WTC11 (cell line): ENCODE data around the gene TMEM204. TPM values are rescaled to one million over a fixed set of nuclear protein-coding genes. Genes with fewer than 3 reads are reported as not detected.

Source experiments
- ATAC-seq: fragments of 200-7000 bp; cut with Tn5 transposase; 2 replicates; pipeline ENCODE4 v1.10.0; 2021; ENCODE audit warnings: mild to moderate bottlenecking, moderate library complexity
- CTCF ChIA-PET: fragments of 300-600 bp; sonication (Branson Sonifier 250); formaldehyde crosslinking; loops from one replicate; lab custom pipeline; 2021; ENCODE audit warnings: antibody characterized with exemption; lab: Charles Lee
- POLR2A ChIA-PET: fragments of 350-600 bp; sonication (Branson Sonifier 250); formaldehyde crosslinking; loops from one replicate; lab custom pipeline; 2021; ENCODE audit warnings: antibody characterized with exemption; lab: Charles Lee
- DNase-seq: peaks from one replicate; pipeline ENCODE4 v3.0.0; 2021; ENCODE audit warnings: low spot score
- H3K27ac Mint-ChIP-seq: 2 replicates; pipeline ENCODE4 v1.8.0; 2021; ENCODE audit warnings: mixed read lengths
- H3K27me3 Mint-ChIP-seq: 2 replicates; pipeline ENCODE4 v1.8.0; 2021; ENCODE audit warnings: low read depth, mild to moderate bottlenecking, moderate library complexity, mixed read lengths
- H3K36me3 Mint-ChIP-seq: 2 replicates; pipeline ENCODE4 v1.8.0; 2021; ENCODE audit warnings: mixed read lengths
- H3K4me1 Mint-ChIP-seq: 2 replicates; pipeline ENCODE4 v1.8.0; 2022; ENCODE audit warnings: mixed read lengths
- H3K4me3 Mint-ChIP-seq: 2 replicates; pipeline ENCODE4 v1.8.0; 2021; ENCODE audit warnings: mild to moderate bottlenecking, moderate library complexity, mixed read lengths
- H3K9me3 Mint-ChIP-seq: 2 replicates; pipeline ENCODE4 v1.8.0; 2021; ENCODE audit warnings: mixed read lengths
- ATF1 ChIP-seq: sonication (generic); formaldehyde crosslinking; IDR thresholded peaks from 2 replicates; pipeline ENCODE4 v1.8.1; 2023; ENCODE audit warnings: mild to moderate bottlenecking, moderate library complexity, missing genetic modification reagents
- CBFB ChIP-seq: sonication (generic); formaldehyde crosslinking; IDR thresholded peaks from 2 replicates; pipeline ENCODE4 v1.8.1; 2022; ENCODE audit warnings: mild to moderate bottlenecking, low read depth, missing genetic modification reagents
- FOXP1 ChIP-seq: sonication (generic); formaldehyde crosslinking; IDR thresholded peaks from 2 replicates; pipeline ENCODE4 v1.8.0; 2022; ENCODE audit warnings: missing genetic modification reagents, mild to moderate bottlenecking, moderate library complexity, borderline replicate concordance
- MXD4 ChIP-seq: fragments of 250-450 bp; sonication (Bioruptor Pico); IDR thresholded peaks from 2 replicates; pipeline ENCODE4 v1.8.0; 2021; ENCODE audit warnings: mild to moderate bottlenecking, moderate library complexity, borderline replicate concordance
- TCF7 ChIP-seq: sonication (generic); formaldehyde crosslinking; IDR thresholded peaks from 2 replicates; pipeline ENCODE4 v1.8.0; 2022; ENCODE audit warnings: mild to moderate bottlenecking, low read depth, missing genetic modification reagents, moderate library complexity
- TEAD4 ChIP-seq: sonication (generic); formaldehyde crosslinking; IDR thresholded peaks from 2 replicates; pipeline ENCODE4 v1.8.0; 2022; ENCODE audit warnings: mild to moderate bottlenecking, missing genetic modification reagents
- ZNF317 ChIP-seq: sonication (generic); formaldehyde crosslinking; IDR thresholded peaks from 2 replicates; pipeline ENCODE4 v1.8.1; 2023; ENCODE audit warnings: low read depth, mild to moderate bottlenecking, moderate library complexity, missing genetic modification reagents, borderline replicate concordance
- ZNF671 ChIP-seq: fragments of 250-450 bp; sonication (Bioruptor Pico); IDR thresholded peaks from 2 replicates; pipeline ENCODE4 v1.8.0; 2021; ENCODE audit warnings: mild to moderate bottlenecking
- total RNA-seq: library from RNA; stranded (reverse); gene quantifications from 3 replicates; pipeline ENCODE4 v1.2.3, GENCODE V29; 2021
- TF ChIP-seq, protein P1 (sequence below): sonication (generic); formaldehyde crosslinking; IDR thresholded peaks from 2 replicates; pipeline ENCODE4 v1.8.0; 2023; ENCODE audit warnings: mild to moderate bottlenecking, missing genetic modification reagents
- TF ChIP-seq, protein P2 (sequence below): fragments of 250-450 bp; sonication (Bioruptor Pico); IDR thresholded peaks from 2 replicates; pipeline ENCODE4 v1.9.0; 2021; ENCODE audit warnings: mild to moderate bottlenecking
- TF ChIP-seq, protein P3 (sequence below): fragments of 250-450 bp; sonication (Bioruptor Pico); IDR thresholded peaks from 2 replicates; pipeline ENCODE4 v1.9.0; 2021; ENCODE audit warnings: moderate library complexity, mild to moderate bottlenecking, inconsistent platforms, borderline replicate concordance
- TF ChIP-seq, protein P4 (sequence below): fragments of 250-450 bp; sonication (Bioruptor Pico); conservative IDR thresholded peaks from 2 replicates; pipeline ENCODE4 v1.9.0; 2021; ENCODE audit warnings: mild to moderate bottlenecking
- TF ChIP-seq, protein P5 (sequence below): sonication (generic); formaldehyde crosslinking; IDR thresholded peaks from 2 replicates; pipeline ENCODE4 v1.8.1; 2023; ENCODE audit warnings: mild to moderate bottlenecking, missing genetic modification reagents, moderate library complexity
- TF ChIP-seq, protein P6 (sequence below): sonication (generic); formaldehyde crosslinking; IDR thresholded peaks from 2 replicates; pipeline ENCODE4 v1.8.1; 2022; ENCODE audit warnings: missing genetic modification reagents, borderline replicate concordance
- TF ChIP-seq, protein P7 (sequence below): sonication (generic); formaldehyde crosslinking; IDR thresholded peaks from 2 replicates; pipeline ENCODE4 v1.8.0; 2023; ENCODE audit warnings: missing genetic modification reagents, mild to moderate bottlenecking, borderline replicate concordance
- TF ChIP-seq, protein P8 (sequence below): fragments of 250-450 bp; sonication (Bioruptor Pico); IDR thresholded peaks from 2 replicates; pipeline ENCODE4 v1.9.0; 2021; ENCODE audit warnings: mild to moderate bottlenecking, borderline replicate concordance

The TMEM204 gene
- total RNA-seq, 1 experiment from 2014 or later: 0.35 TPM

DNA sequence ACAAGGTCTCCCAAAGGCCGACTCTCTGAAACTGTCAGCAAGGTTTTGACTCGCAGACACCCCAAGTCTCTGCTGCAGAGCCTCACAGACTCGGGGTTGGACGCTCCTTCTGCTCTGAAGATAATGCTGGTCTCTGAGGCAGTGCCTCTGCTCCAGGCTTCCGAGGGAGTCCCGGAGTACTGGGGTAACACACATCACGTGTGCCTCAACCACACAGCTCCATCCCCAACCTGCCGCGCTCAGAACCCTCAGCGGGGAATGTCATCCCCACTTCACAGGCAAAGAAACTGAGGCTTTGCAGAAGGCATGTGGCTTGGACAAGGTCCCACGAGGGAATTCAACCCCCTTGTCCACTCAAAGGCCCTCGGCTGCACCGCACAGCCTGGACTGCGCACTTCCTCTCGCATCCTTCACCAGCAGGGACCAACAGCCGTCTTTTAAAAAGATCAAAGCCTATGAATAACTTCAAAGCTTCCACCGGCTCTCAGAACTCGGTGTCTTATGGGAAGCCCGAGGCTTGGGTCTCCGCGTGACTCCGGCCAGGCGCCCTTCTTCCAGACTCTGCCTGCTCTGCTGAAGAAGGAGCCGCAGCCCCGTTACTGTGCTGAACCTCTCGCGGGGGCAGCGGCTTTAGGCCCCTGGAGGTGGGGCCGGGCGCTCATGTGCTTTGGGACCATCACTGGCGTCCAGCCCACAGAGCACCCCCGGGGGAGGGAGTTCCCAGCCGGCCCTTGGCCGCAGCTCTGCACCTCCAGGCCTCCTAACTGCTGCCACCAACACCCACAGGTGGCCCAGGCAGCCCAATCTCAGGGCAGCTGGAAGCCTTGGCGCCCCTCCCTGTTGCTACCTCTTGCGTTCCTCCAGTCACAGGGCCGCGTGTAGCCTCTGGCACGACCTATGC is 2.2 kb downstream of the TMEM204 start (continued):
- TF ChIP-seq, protein P1, sequence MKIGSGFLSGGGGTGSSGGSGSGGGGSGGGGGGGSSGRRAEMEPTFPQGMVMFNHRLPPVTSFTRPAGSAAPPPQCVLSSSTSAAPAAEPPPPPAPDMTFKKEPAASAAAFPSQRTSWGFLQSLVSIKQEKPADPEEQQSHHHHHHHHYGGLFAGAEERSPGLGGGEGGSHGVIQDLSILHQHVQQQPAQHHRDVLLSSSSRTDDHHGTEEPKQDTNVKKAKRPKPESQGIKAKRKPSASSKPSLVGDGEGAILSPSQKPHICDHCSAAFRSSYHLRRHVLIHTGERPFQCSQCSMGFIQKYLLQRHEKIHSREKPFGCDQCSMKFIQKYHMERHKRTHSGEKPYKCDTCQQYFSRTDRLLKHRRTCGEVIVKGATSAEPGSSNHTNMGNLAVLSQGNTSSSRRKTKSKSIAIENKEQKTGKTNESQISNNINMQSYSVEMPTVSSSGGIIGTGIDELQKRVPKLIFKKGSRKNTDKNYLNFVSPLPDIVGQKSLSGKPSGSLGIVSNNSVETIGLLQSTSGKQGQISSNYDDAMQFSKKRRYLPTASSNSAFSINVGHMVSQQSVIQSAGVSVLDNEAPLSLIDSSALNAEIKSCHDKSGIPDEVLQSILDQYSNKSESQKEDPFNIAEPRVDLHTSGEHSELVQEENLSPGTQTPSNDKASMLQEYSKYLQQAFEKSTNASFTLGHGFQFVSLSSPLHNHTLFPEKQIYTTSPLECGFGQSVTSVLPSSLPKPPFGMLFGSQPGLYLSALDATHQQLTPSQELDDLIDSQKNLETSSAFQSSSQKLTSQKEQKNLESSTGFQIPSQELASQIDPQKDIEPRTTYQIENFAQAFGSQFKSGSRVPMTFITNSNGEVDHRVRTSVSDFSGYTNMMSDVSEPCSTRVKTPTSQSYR (CRISPR knock-in tag): no peak
- TF ChIP-seq, protein P2, sequence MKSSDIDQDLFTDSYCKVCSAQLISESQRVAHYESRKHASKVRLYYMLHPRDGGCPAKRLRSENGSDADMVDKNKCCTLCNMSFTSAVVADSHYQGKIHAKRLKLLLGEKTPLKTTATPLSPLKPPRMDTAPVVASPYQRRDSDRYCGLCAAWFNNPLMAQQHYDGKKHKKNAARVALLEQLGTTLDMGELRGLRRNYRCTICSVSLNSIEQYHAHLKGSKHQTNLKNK: no peak
- TF ChIP-seq ATF1 (CRISPR knock-in tag): no peak

DNA sequence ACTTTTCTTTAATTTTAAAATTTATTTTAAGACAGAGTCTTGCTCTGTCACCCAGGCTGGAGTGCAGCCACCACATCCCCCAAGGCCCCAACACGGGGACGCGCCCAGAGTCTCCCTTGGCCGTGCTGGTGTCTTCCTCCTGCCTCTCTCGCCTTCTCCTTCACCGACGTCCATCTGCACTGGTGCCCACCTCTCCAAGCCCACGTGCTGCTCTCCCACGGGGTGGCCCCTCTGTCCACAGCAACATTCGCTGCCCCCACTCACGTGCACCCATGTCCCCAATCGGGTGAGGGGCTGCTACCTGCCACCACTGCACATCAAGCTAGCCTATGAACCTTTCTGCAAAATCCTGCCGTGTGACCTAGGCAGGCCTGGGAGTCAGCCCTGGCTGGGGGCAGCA is 3.1 kb downstream of the TMEM204 start:
- Mint-ChIP-seq H3K36me3 (no peaks in the 10 kb centered on the region), H3K4me3 (no peak overlapping the region), H3K27me3 (no peaks in the 10 kb centered on the region), H3K27ac (peak overlapping the region; percentile 84; the same call in 1 of the 2 replicates), H3K9me3 (no peaks in the 10 kb centered on the region), H3K4me1 (no peaks in the 10 kb centered on the region)
- DNase-seq (no peak), ATAC-seq (no peak)
- ChIA-PET POLR2A (no interaction called here), CTCF (no interaction called here)
- TF ChIP-seq, protein P3, sequence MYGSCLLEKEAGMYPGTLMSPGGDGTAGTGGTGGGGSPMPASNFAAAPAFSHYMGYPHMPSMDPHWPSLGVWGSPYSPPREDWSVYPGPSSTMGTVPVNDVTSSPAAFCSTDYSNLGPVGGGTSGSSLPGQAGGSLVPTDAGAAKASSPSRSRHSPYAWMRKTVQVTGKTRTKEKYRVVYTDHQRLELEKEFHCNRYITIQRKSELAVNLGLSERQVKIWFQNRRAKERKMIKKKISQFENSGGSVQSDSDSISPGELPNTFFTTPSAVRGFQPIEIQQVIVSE: no peak
- no peak for TF ChIP-seq MXD4 (CRISPR knock-in tag)
- no peak for TF ChIP-seq TCF7
- TF ChIP-seq, protein P4, sequence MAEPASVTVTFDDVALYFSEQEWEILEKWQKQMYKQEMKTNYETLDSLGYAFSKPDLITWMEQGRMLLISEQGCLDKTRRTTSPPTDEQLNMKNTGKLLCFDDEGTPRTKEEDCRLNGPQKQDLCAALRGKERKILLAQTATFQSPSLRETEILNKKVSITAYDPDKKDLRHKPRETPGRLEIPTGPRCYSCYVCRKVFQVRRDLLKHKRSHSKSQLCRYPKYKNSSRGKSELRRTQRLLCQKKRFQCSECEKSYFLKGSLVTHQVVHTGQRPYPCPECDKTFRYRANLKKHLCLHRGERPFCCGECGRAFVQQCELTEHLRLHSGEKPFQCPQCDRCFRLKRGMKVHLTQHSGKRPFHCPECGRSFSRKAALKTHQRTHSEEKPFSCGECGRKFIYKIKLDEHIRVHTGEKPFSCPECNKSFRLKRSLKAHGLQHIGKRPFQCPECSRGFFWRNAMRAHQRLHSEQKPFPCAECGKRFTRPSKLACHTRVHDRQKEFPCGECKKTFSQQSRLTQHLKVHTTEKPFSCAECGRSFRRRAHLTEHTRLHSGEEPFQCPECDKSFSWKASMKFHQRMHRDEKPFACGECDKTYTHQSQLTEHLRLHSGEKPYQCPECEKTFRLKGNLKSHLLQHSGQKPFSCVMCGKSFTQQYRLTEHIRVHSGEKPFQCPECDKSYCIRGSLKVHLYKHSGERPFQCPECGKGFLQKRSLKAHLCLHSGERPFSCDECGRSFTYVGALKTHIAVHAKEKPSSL (CRISPR knock-in tag): no peak
- no peak for TF ChIP-seq CBFB (CRISPR knock-in tag)
- no peak for TF ChIP-seq ZNF317
- TF ChIP-seq, protein P5, sequence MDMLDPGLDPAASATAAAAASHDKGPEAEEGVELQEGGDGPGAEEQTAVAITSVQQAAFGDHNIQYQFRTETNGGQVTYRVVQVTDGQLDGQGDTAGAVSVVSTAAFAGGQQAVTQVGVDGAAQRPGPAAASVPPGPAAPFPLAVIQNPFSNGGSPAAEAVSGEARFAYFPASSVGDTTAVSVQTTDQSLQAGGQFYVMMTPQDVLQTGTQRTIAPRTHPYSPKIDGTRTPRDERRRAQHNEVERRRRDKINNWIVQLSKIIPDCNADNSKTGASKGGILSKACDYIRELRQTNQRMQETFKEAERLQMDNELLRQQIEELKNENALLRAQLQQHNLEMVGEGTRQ (CRISPR knock-in tag): no peak
- TF ChIP-seq, protein P6, sequence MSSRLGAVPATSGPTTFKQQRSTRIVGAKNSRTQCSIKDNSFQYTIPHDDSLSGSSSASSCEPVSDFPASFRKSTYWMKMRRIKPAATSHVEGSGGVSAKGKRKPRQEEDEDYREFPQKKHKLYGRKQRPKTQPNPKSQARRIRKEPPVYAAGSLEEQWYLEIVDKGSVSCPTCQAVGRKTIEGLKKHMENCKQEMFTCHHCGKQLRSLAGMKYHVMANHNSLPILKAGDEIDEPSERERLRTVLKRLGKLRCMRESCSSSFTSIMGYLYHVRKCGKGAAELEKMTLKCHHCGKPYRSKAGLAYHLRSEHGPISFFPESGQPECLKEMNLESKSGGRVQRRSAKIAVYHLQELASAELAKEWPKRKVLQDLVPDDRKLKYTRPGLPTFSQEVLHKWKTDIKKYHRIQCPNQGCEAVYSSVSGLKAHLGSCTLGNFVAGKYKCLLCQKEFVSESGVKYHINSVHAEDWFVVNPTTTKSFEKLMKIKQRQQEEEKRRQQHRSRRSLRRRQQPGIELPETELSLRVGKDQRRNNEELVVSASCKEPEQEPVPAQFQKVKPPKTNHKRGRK (CRISPR knock-in tag): no peak
- TF ChIP-seq ATF1 (CRISPR knock-in tag): no peak
- no peak for TF ChIP-seq FOXP1 (CRISPR knock-in tag)
- no peak for TF ChIP-seq TEAD4 (CRISPR knock-in tag)
- TF ChIP-seq, protein P7, sequence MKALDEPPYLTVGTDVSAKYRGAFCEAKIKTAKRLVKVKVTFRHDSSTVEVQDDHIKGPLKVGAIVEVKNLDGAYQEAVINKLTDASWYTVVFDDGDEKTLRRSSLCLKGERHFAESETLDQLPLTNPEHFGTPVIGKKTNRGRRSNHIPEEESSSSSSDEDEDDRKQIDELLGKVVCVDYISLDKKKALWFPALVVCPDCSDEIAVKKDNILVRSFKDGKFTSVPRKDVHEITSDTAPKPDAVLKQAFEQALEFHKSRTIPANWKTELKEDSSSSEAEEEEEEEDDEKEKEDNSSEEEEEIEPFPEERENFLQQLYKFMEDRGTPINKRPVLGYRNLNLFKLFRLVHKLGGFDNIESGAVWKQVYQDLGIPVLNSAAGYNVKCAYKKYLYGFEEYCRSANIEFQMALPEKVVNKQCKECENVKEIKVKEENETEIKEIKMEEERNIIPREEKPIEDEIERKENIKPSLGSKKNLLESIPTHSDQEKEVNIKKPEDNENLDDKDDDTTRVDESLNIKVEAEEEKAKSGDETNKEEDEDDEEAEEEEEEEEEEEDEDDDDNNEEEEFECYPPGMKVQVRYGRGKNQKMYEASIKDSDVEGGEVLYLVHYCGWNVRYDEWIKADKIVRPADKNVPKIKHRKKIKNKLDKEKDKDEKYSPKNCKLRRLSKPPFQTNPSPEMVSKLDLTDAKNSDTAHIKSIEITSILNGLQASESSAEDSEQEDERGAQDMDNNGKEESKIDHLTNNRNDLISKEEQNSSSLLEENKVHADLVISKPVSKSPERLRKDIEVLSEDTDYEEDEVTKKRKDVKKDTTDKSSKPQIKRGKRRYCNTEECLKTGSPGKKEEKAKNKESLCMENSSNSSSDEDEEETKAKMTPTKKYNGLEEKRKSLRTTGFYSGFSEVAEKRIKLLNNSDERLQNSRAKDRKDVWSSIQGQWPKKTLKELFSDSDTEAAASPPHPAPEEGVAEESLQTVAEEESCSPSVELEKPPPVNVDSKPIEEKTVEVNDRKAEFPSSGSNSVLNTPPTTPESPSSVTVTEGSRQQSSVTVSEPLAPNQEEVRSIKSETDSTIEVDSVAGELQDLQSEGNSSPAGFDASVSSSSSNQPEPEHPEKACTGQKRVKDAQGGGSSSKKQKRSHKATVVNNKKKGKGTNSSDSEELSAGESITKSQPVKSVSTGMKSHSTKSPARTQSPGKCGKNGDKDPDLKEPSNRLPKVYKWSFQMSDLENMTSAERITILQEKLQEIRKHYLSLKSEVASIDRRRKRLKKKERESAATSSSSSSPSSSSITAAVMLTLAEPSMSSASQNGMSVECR: no peak
- no peak for TF ChIP-seq ZNF671
- TF ChIP-seq, protein P8, sequence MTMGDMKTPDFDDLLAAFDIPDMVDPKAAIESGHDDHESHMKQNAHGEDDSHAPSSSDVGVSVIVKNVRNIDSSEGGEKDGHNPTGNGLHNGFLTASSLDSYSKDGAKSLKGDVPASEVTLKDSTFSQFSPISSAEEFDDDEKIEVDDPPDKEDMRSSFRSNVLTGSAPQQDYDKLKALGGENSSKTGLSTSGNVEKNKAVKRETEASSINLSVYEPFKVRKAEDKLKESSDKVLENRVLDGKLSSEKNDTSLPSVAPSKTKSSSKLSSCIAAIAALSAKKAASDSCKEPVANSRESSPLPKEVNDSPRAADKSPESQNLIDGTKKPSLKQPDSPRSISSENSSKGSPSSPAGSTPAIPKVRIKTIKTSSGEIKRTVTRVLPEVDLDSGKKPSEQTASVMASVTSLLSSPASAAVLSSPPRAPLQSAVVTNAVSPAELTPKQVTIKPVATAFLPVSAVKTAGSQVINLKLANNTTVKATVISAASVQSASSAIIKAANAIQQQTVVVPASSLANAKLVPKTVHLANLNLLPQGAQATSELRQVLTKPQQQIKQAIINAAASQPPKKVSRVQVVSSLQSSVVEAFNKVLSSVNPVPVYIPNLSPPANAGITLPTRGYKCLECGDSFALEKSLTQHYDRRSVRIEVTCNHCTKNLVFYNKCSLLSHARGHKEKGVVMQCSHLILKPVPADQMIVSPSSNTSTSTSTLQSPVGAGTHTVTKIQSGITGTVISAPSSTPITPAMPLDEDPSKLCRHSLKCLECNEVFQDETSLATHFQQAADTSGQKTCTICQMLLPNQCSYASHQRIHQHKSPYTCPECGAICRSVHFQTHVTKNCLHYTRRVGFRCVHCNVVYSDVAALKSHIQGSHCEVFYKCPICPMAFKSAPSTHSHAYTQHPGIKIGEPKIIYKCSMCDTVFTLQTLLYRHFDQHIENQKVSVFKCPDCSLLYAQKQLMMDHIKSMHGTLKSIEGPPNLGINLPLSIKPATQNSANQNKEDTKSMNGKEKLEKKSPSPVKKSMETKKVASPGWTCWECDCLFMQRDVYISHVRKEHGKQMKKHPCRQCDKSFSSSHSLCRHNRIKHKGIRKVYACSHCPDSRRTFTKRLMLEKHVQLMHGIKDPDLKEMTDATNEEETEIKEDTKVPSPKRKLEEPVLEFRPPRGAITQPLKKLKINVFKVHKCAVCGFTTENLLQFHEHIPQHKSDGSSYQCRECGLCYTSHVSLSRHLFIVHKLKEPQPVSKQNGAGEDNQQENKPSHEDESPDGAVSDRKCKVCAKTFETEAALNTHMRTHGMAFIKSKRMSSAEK (CRISPR knock-in tag): no peak
